ENCODE data around the gene MEIS2.
"Not testable (repeated sequence)": the region's sequence is repeated elsewhere in the genome, so short reads cannot be mapped to it uniquely, and the experiment has no call there.

MEIS2 gene

DNA sequence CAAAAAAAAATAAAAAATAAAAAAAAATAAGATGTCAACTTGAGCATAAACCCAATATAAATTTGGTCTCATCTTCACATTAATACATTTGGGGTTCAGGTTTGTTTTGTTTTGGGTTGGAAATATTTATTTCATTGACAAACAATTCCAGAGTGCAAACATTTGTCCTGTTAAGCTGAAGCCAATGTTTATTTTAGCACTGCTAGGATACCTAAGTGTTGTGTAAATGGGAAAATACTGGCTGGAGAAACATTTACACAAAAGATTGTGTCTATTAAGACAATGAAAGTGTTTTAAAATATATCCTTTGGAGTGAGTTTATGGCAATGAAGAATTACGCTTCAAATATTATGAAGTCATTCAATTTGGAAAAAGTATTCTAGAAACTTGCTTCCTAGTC, 91.1 kb downstream of the MEIS2 start:
- DNase-seq (ENCODE audit: low spot score), result no peak

GRCh38 chr15:37008205-37008604, 92.1 kb downstream of the MEIS2 start:
- DNase-seq (ENCODE audit: low spot score), result no peak

DNA sequence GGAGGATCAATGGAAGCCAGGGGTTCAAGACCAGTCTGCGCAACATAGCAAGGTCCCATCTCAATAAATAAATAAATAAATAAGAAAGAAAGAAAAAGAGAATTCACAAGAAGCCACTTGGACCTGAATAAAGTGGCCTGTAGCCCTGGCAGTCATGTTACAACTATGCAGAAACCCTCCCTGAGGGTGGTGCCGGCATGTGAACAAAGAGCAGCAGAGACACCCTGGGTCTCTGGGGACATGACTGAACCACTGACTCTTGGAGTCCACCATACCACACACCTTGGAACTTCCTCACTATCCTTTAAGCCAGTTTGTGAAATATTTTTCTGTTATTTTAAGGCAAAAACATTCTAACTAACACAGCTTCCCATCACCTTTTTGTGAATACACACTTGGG, 93.0 kb downstream of the MEIS2 start:
- no peak for DNase-seq (ENCODE audit: low spot score)

GRCh38 chr15:37004981-37005735, 95.2 kb downstream of the MEIS2 start:
- no peak for DNase-seq (ENCODE audit: low spot score)

GRCh38 chr15:37004373-37004869, 95.9 kb downstream of the MEIS2 start:
- no peak for DNase-seq (ENCODE audit: low spot score)

GRCh38 chr15:37002041-37002672, 98.2 kb downstream of the MEIS2 start:
- no peak for DNase-seq (ENCODE audit: low spot score)

DNA sequence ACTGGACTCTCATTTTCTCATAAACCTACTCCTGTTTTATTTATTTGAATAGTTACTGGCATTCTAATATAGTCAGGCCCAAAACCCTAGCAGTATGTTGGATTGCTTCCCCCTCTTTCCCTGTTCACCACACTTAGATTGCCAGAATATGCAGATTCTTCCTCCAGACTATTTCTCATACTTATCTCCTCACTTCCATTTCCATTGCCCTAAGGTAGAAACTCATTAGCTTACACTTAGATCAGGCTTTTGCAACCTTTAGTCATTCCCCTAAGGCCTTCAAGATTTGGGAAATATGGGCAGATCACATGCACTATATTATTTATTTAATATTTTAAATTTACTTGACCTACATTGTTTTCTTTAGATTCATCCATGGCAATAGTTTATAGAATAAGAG, 98.9 kb downstream of the MEIS2 start:
- no peak for DNase-seq (ENCODE audit: low spot score)

DNA sequence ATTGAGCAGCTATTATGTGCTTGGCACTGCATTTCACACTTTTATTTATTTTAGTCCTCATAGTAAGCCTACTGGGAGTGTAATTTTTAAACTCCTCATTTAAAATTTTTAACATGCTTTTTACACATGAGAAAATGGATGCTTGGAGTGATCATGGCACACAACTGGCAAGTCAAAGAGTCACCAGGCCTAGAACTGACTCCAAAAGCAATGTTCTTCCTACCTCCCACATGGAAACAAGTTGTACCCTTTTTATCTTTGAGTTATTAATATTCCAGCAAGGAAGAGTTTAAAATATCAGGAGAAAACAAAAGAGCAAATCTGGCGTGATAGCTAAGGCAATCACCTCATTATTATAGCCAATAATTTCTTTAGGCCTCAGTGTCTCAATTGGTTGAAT, 100.6 kb downstream of the MEIS2 start:
- no peak for DNase-seq (ENCODE audit: low spot score)

DNA sequence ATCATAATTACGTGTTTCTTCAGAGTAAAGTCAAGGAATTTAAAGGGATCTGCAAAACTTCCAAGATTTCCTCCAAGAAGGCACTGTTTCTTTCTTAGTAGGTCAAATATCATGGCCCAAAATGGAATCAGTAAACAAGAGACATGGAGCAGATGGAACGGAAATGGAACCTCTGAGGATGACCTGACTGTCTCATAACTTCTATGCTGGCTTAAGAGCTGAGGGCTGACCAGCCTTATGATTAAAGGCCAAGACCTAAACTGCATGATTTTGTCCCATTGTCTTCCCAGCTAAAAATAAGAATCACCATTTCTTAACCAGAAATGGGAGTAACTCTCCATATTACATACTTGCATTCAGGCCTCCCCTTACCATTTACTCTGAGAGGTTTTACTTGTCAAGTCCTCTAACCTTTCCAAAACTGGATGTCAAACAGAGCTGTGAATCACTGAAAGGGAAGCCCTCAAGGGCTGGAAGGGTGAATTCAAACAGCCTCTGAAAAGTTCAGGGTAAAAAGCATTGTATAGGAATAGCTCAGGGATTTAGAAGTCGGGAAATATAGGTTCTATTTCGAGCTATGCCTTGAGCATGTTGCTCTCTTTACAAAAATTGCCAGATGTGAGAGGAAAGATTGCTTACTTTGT, 103.7 kb downstream of the MEIS2 start:
- no peak for DNase-seq (ENCODE audit: low spot score)

GRCh38 chr15:36996121-36996520, 104.2 kb downstream of the MEIS2 start:
- DNase-seq (ENCODE audit: low spot score), result no peak

DNA sequence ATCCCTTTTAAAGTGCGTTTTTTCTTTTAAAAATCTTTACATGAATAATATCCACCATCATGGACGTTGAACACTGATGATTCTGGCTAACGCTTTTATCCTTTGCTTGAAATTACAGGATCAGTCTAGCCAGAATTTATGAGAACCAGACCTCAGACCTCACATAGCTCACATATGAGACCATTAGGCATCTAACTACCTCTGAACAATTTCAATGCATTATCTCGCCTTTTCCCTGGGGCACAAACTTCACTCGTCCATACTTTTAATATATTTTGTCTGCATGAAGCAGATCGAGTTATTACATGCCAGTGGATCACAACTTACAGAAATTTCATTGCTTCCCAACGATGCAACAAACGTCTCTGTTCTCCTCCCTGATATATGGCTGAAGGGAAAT, 105.6 kb downstream of the MEIS2 start:
- DNase-seq (ENCODE audit: low spot score), result no peak

DNA sequence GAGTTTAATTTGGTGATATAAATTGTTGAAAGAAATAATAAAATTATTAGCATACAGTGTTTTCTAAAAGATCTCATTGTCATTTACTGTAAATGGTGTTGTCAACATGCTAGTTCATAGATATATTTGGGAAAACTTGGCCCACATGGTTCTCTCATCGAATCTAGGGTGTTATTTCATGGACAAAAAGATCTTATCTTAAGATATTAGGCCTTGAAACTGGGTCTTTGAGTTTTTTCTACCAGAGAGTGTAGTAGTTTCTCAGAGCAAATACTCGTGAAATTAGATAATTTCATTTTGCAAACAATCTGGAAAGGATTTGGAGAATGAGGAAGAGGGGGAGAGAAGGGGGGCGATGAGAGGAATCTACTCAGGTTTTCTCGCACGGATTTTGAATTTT, 107.9 kb downstream of the MEIS2 start:
- no peak for DNase-seq (ENCODE audit: low spot score)

DNA sequence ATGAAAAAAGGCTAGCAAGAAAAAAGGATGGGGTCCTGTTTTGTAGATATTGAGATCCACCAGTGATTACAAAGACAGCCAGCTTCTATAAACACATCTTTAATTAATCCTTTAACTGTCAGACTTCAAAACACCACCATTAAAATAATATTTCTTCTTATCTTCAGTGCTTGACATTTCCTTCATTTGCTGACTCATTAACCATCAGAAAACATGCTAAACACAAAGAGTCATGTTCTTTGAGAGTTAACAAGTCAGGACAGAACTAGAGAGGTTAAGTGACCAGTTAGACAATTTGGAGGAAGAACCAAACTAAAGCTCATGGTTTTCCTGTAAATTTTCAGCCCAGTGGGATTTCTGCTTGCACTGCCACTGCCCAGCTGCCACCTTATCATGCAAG, 111.4 kb downstream of the MEIS2 start:
- DNase-seq (ENCODE audit: low spot score), result no peak

- no peak for DNase-seq (ENCODE audit: low spot score)
Observed at GRCh38 chr15:36982430-36982829, 117.9 kb downstream of the MEIS2 start.

GRCh38 chr15:36980281-36980680, 120.1 kb downstream of the MEIS2 start:
- DNase-seq (ENCODE audit: low spot score), result not testable (repeated sequence)

- DNase-seq (ENCODE audit: low spot score), result no peak
Observed at GRCh38 chr15:36978625-36979024, 121.7 kb downstream of the MEIS2 start.

GRCh38 chr15:36978126-36978525, 122.2 kb downstream of the MEIS2 start:
- DNase-seq (ENCODE audit: low spot score), result no peak

GRCh38 chr15:36977659-36978058, 122.7 kb downstream of the MEIS2 start:
- DNase-seq (ENCODE audit: low spot score), result no peak

DNA sequence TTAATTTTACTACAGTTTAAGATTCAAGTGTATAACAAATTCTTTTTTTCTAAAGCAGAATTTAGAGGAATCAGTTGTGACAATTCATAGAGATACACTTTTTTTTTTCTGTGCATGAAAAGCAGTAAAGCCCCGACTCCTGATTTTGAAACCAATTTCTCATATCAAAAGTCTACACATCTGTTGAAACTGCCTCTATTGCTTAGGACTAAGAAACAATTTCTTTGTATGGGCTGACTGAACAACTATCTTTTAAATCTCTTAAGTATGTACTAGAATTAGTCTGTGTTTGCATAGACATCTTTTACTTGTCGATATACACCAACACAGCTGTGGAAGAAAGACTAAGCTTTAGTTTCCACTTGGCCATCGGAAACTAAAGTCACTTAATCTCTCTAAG, 127.6 kb downstream of the MEIS2 start:
- DNase-seq (ENCODE audit: low spot score), result no peak

DNA sequence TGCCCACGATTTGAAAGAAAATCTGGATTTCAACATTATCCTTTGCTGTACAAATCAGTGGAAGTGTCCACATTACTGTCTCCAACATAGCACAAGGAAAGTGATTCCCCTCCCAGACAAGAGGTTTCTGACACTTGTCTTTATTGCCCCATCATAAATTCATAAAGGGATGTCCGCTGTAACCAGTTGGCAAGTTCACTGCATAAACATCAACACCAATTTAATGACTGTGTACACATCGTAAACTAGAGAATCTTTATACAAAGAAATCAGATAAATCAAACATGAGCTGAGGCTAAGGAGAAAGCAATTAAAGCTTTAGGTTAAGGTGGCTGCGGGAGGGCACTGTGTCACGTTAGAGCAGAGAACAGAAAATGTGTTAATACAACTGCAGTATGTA, 129.8 kb downstream of the MEIS2 start:
- DNase-seq (ENCODE audit: low spot score), result no peak

- DNase-seq (ENCODE audit: low spot score), result no peak
Observed at GRCh38 chr15:36967929-36968328, 132.4 kb downstream of the MEIS2 start.

GRCh38 chr15:36966708-36967107, 133.6 kb downstream of the MEIS2 start:
- DNase-seq (ENCODE audit: low spot score), result no peak

Data from SK-N-DZ (cell line).